ENCODE results near the gene SFT2D2.

Gene SFT2D2

GRCh38 chr1:168190403-168190802 lies 35.4 kb upstream of the SFT2D2 start:
- Histone ChIP-seq H3K4me2 (ENCODE audit: insufficient read depth, low read length, poor library complexity, severe bottlenecking) (no peak overlapping the region), H2BK15ac (ENCODE audit: low read length) (no peak overlapping the region), H3K9me3 (replicated peaks in 1 of 2; ENCODE audit: control insufficient read depth in 2 of 2, insufficient read depth in 1 of 2, low read depth in 1 of 2, low read length in 2 of 2) (no peaks in the 10 kb centered on the region), H3K27ac (replicated peaks; ENCODE audit: low read length) (no peak overlapping the region), H3K9ac (ENCODE audit: low read depth, low read length, poor library complexity) (no peak overlapping the region), H3K14ac (ENCODE audit: low read length) (no peak overlapping the region), H4K91ac (ENCODE audit: low read depth, low read length, poor library complexity) (no peak overlapping the region), H2AFZ (ENCODE audit: low read length) (no peak overlapping the region), H3K79me1 (ENCODE audit: low read depth, low read length) (no peaks in the 10 kb centered on the region), H4K8ac (ENCODE audit: low read depth, low read length) (no peak overlapping the region), H3K18ac (ENCODE audit: low read length) (no peak overlapping the region), H2BK12ac (ENCODE audit: low read length) (no peak overlapping the region), H2BK120ac (ENCODE audit: low read depth, low read length) (no peak overlapping the region), H3K23ac (ENCODE audit: low read depth, low read length, poor library complexity) (no peak overlapping the region), H3K36me3 (replicated peaks in 1 of 2; ENCODE audit: control insufficient read depth in 2 of 2, insufficient read depth in 2 of 2, low read length in 2 of 2) (peaks cover 0 to 55% of the 10 kb centered on the region in 2 donors), H2AK5ac (ENCODE audit: low read depth, low read length) (no peak overlapping the region), H3K4ac (ENCODE audit: low read length) (no peak overlapping the region), H3K27me3 (ENCODE audit: control insufficient read depth in 3 of 3, insufficient read depth in 3 of 3, low read depth in 1 of 3, low read length in 3 of 3) (no peaks in the 10 kb centered on the region), H2BK5ac (ENCODE audit: low read length) (no peak overlapping the region), H3K4me1 (ENCODE audit: control insufficient read depth in 2 of 2, insufficient read depth in 1 of 2, low read depth in 1 of 2, low read length in 2 of 2) (no peaks in the 10 kb centered on the region), H3K4me3 (ENCODE audit: low read length in 2 of 2) (no peak overlapping the region)
- no peak for DNase-seq (ENCODE audit: low spot score)
- no CpG with 5 or more reads among the region's 2 CpGs for WGBS, 2 donors (ENCODE audit: extremely low coverage in 2 of 2, insufficient read length in 2 of 2, insufficient replicate concordance in 1 of 2)

DNA sequence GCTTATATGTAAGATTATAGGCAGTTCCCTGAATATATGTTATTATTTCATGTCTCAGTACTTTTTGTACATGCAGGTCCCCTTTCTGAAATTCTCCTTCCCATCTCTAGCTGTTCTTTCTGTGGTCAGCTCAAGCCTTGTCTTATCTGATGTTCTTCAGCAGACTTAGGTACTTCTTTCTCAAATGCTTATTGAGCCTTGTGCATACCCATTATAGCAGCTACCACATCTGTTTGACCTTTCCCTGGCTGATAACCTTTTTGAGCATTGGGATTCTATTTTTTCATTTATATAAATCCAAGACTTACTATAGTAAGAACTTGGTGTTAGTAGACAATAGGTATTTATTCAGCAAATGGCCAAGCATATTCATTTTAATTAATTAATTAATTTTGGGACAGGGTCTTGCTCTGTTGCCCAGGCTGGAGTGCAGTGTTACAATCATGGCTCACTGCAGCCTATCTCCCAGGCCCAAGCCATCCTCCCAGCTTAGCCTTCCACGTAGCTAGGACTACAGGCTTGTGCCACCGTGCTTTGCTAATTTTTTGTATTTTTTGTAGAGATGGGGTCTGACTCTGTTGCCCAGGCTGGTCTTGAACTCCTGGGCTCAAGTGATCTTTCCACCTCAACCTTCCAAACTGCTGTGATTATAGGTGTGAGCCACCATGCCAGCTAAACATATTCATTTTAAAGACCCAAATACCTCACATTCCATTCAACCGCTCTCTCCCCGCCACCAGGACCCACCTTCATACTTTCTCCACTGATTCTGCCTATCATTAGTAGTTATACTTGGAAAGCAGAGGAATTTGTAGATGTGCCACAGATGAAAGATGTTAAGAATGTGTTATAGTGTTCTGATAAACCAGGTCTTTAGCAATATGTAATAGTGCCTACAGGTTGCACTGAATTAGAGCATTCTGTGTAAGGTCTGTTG lies 30.3 kb upstream of the SFT2D2 start:
- Histone ChIP-seq H2AFZ (ENCODE audit: low read length) (no peak overlapping the region), H4K91ac (ENCODE audit: low read depth, low read length, poor library complexity) (no peak overlapping the region), H3K4me2 (ENCODE audit: insufficient read depth, low read length, poor library complexity, severe bottlenecking) (no peak overlapping the region), H3K23ac (ENCODE audit: low read depth, low read length, poor library complexity) (no peak overlapping the region), H3K27ac (replicated peaks; ENCODE audit: low read length) (no peak overlapping the region), H4K8ac (ENCODE audit: low read depth, low read length) (no peak overlapping the region), H2BK120ac (ENCODE audit: low read depth, low read length) (no peak overlapping the region), H2BK12ac (ENCODE audit: low read length) (no peak overlapping the region), H3K4ac (ENCODE audit: low read length) (no peak overlapping the region), H3K4me3 (ENCODE audit: low read length in 2 of 2) (no peak overlapping the region), H2AK5ac (ENCODE audit: low read depth, low read length) (no peak overlapping the region), H2BK15ac (ENCODE audit: low read length) (no peak overlapping the region), H3K27me3 (ENCODE audit: control insufficient read depth in 3 of 3, insufficient read depth in 3 of 3, low read depth in 1 of 3, low read length in 3 of 3) (no peaks in the 10 kb centered on the region), H3K4me1 (ENCODE audit: control insufficient read depth in 2 of 2, insufficient read depth in 1 of 2, low read depth in 1 of 2, low read length in 2 of 2) (no peaks in the 10 kb centered on the region), H3K9me3 (replicated peaks in 1 of 2; ENCODE audit: control insufficient read depth in 2 of 2, insufficient read depth in 1 of 2, low read depth in 1 of 2, low read length in 2 of 2) (no peaks in the 10 kb centered on the region), H2BK5ac (ENCODE audit: low read length) (no peak overlapping the region), H3K9ac (ENCODE audit: low read depth, low read length, poor library complexity) (no peak overlapping the region), H3K79me1 (ENCODE audit: low read depth, low read length) (no peaks in the 10 kb centered on the region), H3K18ac (ENCODE audit: low read length) (no peak overlapping the region), H3K14ac (ENCODE audit: low read length) (no peak overlapping the region), H3K36me3 (replicated peaks in 1 of 2; ENCODE audit: control insufficient read depth in 2 of 2, insufficient read depth in 2 of 2, low read length in 2 of 2) (peaks cover 3 to 74% of the 10 kb centered on the region in 2 donors)
- DNase-seq (ENCODE audit: low spot score), result no peak
- WGBS, 2 donors (ENCODE audit: extremely low coverage in 2 of 2, insufficient read length in 2 of 2, insufficient replicate concordance in 1 of 2), result no CpG with 5 or more reads among the region's 4 CpGs

DNA sequence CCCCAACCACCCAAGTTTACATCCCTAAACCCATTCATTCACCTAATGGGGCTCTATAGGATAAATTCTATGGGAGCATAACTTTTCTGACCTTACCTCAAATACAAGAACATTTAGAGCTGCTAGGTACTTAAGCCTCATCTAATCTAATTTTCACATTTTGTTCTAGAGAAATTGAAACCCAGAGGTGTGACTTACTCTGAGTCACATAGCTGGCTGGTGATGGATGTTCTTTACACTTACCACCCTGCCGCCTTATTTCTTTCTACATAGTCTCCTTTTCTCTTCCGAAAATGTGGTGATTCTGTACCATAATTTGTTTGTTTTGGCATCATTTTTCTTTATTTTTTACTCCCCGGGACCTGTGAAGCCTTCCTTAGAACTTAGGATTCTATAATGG lies 26.7 kb upstream of the SFT2D2 start:
- Histone ChIP-seq H3K14ac (ENCODE audit: low read length) (no peak overlapping the region), H3K23ac (ENCODE audit: low read depth, low read length, poor library complexity) (no peak overlapping the region), H3K4ac (ENCODE audit: low read length) (no peak overlapping the region), H3K27me3 (ENCODE audit: control insufficient read depth in 3 of 3, insufficient read depth in 3 of 3, low read depth in 1 of 3, low read length in 3 of 3) (no peaks in the 10 kb centered on the region), H2AK5ac (ENCODE audit: low read depth, low read length) (no peak overlapping the region), H3K18ac (ENCODE audit: low read length) (no peak overlapping the region), H3K9me3 (replicated peaks in 1 of 2; ENCODE audit: control insufficient read depth in 2 of 2, insufficient read depth in 1 of 2, low read depth in 1 of 2, low read length in 2 of 2) (no peaks in the 10 kb centered on the region), H3K4me2 (ENCODE audit: insufficient read depth, low read length, poor library complexity, severe bottlenecking) (no peak overlapping the region), H3K4me1 (ENCODE audit: control insufficient read depth in 2 of 2, insufficient read depth in 1 of 2, low read depth in 1 of 2, low read length in 2 of 2) (no peaks in the 10 kb centered on the region), H4K91ac (ENCODE audit: low read depth, low read length, poor library complexity) (no peak overlapping the region), H2BK5ac (ENCODE audit: low read length) (no peak overlapping the region), H3K79me1 (ENCODE audit: low read depth, low read length) (no peaks in the 10 kb centered on the region), H3K27ac (replicated peaks; ENCODE audit: low read length) (no peak overlapping the region), H3K36me3 (replicated peaks in 1 of 2; ENCODE audit: control insufficient read depth in 2 of 2, insufficient read depth in 2 of 2, low read length in 2 of 2) (peaks cover 3 to 68% of the 10 kb centered on the region in 2 donors), H2BK120ac (ENCODE audit: low read depth, low read length) (no peak overlapping the region), H3K4me3 (ENCODE audit: low read length in 2 of 2) (no peak overlapping the region), H2BK15ac (ENCODE audit: low read length) (no peak overlapping the region), H4K8ac (ENCODE audit: low read depth, low read length) (no peak overlapping the region), H2AFZ (ENCODE audit: low read length) (no peak overlapping the region), H3K9ac (ENCODE audit: low read depth, low read length, poor library complexity) (no peak overlapping the region), H2BK12ac (ENCODE audit: low read length) (no peak overlapping the region)
- no CpG with 5 or more reads among the region's 3 CpGs for WGBS, 2 donors (ENCODE audit: extremely low coverage in 2 of 2, insufficient read length in 2 of 2, insufficient replicate concordance in 1 of 2)
- no peak for DNase-seq (ENCODE audit: low spot score)

DNA sequence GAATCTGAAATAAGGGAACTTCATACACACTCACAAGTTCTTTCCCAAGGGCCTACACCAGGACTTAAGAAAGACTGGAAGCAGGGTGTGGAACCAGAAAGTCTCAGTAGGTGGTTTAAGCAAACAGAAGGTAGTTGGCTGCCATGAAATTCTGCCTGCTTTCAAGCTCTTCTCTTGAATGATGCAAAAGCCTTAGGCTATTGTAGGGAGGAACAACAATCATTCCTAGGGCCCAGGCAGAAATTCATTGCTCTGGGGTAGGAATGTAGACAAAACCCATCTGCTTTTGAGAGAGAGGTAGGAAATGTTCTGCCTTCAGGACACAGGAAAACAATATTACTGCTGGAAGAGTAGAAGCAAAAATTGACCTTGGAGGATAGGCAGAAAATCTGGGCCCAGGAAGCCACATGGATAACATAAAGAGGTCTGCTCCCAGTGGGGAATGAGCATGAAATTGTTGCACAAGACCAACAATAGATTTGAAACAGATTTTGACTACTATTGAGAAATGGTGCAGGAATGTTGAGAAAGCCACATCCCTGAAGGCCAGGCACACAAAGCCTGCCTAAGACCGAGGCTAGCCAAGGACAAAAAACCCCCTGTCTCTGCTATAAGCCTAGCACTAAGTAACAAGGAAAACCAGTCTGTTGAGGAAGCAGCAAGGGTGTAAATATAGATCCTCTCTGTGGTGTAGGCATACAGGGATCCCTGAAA lies 22.7 kb upstream of the SFT2D2 start:
- Histone ChIP-seq H2AFZ (ENCODE audit: low read length) (no peak overlapping the region), H3K9ac (ENCODE audit: low read depth, low read length, poor library complexity) (no peak overlapping the region), H2BK12ac (ENCODE audit: low read length) (no peak overlapping the region), H3K18ac (ENCODE audit: low read length) (no peak overlapping the region), H3K36me3 (replicated peaks in 1 of 2; ENCODE audit: control insufficient read depth in 2 of 2, insufficient read depth in 2 of 2, low read length in 2 of 2) (peaks cover 3 to 40% of the 10 kb centered on the region in 2 donors), H2AK5ac (ENCODE audit: low read depth, low read length) (no peak overlapping the region), H3K4me3 (ENCODE audit: low read length in 2 of 2) (no peak overlapping the region), H2BK120ac (ENCODE audit: low read depth, low read length) (no peak overlapping the region), H3K14ac (ENCODE audit: low read length) (no peak overlapping the region), H3K4ac (ENCODE audit: low read length) (no peak overlapping the region), H2BK15ac (ENCODE audit: low read length) (no peak overlapping the region), H3K79me1 (ENCODE audit: low read depth, low read length) (no peaks in the 10 kb centered on the region), H3K27me3 (ENCODE audit: control insufficient read depth in 3 of 3, insufficient read depth in 3 of 3, low read depth in 1 of 3, low read length in 3 of 3) (no peaks in the 10 kb centered on the region), H2BK5ac (ENCODE audit: low read length) (no peak overlapping the region), H3K27ac (replicated peaks; ENCODE audit: low read length) (no peak overlapping the region), H4K91ac (ENCODE audit: low read depth, low read length, poor library complexity) (no peak overlapping the region), H3K4me1 (ENCODE audit: control insufficient read depth in 2 of 2, insufficient read depth in 1 of 2, low read depth in 1 of 2, low read length in 2 of 2) (no peaks in the 10 kb centered on the region), H3K23ac (ENCODE audit: low read depth, low read length, poor library complexity) (no peak overlapping the region), H3K4me2 (ENCODE audit: insufficient read depth, low read length, poor library complexity, severe bottlenecking) (no peak overlapping the region), H3K9me3 (replicated peaks in 1 of 2; ENCODE audit: control insufficient read depth in 2 of 2, insufficient read depth in 1 of 2, low read depth in 1 of 2, low read length in 2 of 2) (peaks cover 0 to 7% of the 10 kb centered on the region in 2 donors), H4K8ac (ENCODE audit: low read depth, low read length) (no peak overlapping the region)
- no peak for DNase-seq (ENCODE audit: low spot score)
- WGBS, 2 donors (ENCODE audit: extremely low coverage in 2 of 2, insufficient read length in 2 of 2, insufficient replicate concordance in 1 of 2), result no CpG with 5 or more reads among the region's 1 CpG
